Central memory CD8-positive, alpha-beta T cell (primary cell): ENCODE data around the gene ADARB2.

ENCODE experiments used
- ATAC-seq: fragments of 150-1000 bp; cut with Tn5 transposase; replicated peaks from 2 replicates; pipeline ENCODE4 v1.10.0; 2022; ENCODE audit warnings: mild to moderate bottlenecking, moderate FRiP score, moderate number of reproducible peaks; ENCODE audit not compliant: poor library complexity, severe bottlenecking; ENCODE audit errors: extremely low read depth
- DNase-seq, 2 donors: peaks; one replicate each; pipeline ENCODE4 v3.0.0; 2021; ENCODE audit warnings: low spot score in 2 of 2
- H3K27ac Mint-ChIP-seq: one replicate; pipeline ENCODE4 v1.8.0; 2022; ENCODE audit warnings: low read depth, mild to moderate bottlenecking, moderate library complexity, mixed read lengths
- H3K27me3 Mint-ChIP-seq: one replicate; pipeline ENCODE4 v1.8.0; 2022; ENCODE audit warnings: mixed read lengths
- H3K36me3 Mint-ChIP-seq: one replicate; pipeline ENCODE4 v1.8.0; 2022; ENCODE audit warnings: mild to moderate bottlenecking, moderate library complexity, mixed read lengths; ENCODE audit not compliant: insufficient read depth
- H3K4me1 Mint-ChIP-seq: one replicate; pipeline ENCODE4 v1.8.0; 2022; ENCODE audit warnings: mixed read lengths
- H3K4me3 Mint-ChIP-seq: one replicate; pipeline ENCODE4 v1.8.0; 2022; ENCODE audit warnings: mild to moderate bottlenecking, moderate library complexity, mixed read lengths
- H3K9me3 Mint-ChIP-seq: one replicate; pipeline ENCODE4 v1.8.0; 2022; ENCODE audit warnings: mixed read lengths

ADARB2 gene

DNA sequence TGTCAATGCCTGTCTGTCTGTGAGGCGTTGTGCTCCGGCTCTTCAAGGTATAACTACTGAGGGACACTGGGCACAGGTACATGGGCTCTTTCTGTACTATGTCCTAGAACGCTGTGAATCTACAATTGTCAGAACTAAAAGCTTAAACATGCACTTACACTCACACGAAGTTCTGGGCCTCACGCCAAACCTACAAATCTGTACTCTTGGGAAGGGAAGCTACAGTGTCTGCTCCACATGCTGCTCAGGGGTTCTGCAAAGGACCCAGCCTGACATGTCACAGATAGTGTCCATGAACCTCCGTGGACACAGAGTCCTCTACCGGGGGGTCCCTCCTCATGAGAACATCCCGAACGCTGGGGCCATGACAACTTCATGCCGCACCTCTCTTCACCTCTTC, 412.4 kb downstream of the ADARB2 start:
- Mint-ChIP-seq H3K4me3 (no peak overlapping the region), H3K9me3 (no peaks in the 10 kb centered on the region), H3K27me3 (peaks cover 53% of the 10 kb centered on the region), H3K27ac (no peak overlapping the region), H3K36me3 (no peaks in the 10 kb centered on the region), H3K4me1 (no peaks in the 10 kb centered on the region)
- no peak for DNase-seq
- ATAC-seq: no peak

GRCh38 chr10:1323951-1324350, 413.4 kb downstream of the ADARB2 start:
- Mint-ChIP-seq H3K4me1 (no peaks in the 10 kb centered on the region), H3K4me3 (no peak overlapping the region), H3K9me3 (no peaks in the 10 kb centered on the region), H3K36me3 (no peaks in the 10 kb centered on the region), H3K27me3 (peaks cover 56% of the 10 kb centered on the region), H3K27ac (no peak overlapping the region)
- no peak for DNase-seq
- no peak for ATAC-seq

GRCh38 chr10:1320739-1321320, 416.5 kb downstream of the ADARB2 start:
- Mint-ChIP-seq H3K36me3 (no peaks in the 10 kb centered on the region), H3K9me3 (no peaks in the 10 kb centered on the region), H3K27me3 (peaks cover 76% of the 10 kb centered on the region), H3K4me3 (no peak overlapping the region), H3K27ac (no peak overlapping the region), H3K4me1 (no peaks in the 10 kb centered on the region)
- no peak for DNase-seq
- no peak for ATAC-seq

- Mint-ChIP-seq H3K4me3 (no peak overlapping the region), H3K9me3 (no peaks in the 10 kb centered on the region), H3K27ac (no peak overlapping the region), H3K36me3 (no peaks in the 10 kb centered on the region), H3K27me3 (peaks cover 54% of the 10 kb centered on the region), H3K4me1 (no peaks in the 10 kb centered on the region)
- DNase-seq: no peak
- no peak for ATAC-seq
Measured at GRCh38 chr10:1316809-1317143, 420.5 kb downstream of the ADARB2 start.

DNA sequence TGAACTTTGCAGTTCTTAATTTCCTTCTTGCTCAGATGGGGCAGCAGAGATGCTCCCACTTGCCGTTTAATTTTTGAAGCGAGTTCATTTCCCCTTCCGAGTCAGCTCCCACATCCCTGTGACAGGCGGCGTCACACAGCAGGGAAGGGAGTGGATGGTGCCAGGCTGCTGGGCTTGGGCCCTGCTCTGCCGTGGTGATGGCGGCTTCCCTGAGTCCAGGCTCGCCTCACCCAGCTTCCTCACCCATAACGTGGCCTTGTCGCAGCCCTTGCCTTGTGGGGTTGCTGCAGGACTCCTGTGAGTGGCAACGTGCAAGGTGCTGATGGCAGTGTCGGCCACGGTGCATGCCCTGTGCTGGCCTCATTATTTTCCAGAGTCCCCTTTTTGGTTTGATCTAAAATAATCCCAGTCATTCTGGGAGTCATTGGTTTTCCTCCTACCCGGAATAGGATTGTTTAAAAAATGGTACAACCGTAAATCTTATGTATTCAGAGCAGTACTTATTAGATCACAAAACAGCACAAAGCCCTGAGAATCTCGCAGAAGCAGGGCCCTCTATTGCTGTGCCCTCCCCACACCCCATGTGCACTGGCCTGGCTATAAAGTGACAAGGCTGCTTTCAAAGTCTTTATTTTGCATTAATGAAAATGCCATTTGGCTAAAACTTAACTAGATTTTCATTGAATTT, 421.1 kb downstream of the ADARB2 start:
- Mint-ChIP-seq H3K27ac (no peak overlapping the region), H3K4me3 (no peak overlapping the region), H3K27me3 (peaks cover 49% of the 10 kb centered on the region), H3K4me1 (no peaks in the 10 kb centered on the region), H3K9me3 (no peaks in the 10 kb centered on the region), H3K36me3 (no peaks in the 10 kb centered on the region)
- no peak for ATAC-seq
- no peak for DNase-seq

DNA sequence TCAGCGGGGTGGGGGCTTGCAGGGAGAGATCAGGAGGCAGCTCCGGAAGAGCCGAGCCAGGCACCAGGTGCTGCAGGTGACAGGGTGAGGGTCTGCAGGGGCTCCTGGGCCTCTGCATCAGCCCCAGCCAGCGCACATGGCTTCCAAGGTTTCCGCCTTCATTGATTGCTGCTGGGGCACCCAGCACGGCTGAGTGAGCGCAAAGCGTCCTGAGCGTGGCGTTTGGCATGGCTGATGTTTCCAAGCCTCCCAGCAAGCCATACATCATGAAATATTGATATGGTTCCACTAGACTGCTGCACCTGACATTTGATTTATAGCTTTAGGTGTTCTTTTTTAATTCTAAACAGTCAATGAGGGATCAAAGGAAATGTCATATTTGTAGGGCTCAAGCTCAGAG, 422.1 kb downstream of the ADARB2 start:
- ATAC-seq: no peak

GRCh38 chr10:1311726-1312125, 425.6 kb downstream of the ADARB2 start:
- Mint-ChIP-seq H3K4me3 (no peak overlapping the region), H3K27ac (no peak overlapping the region), H3K36me3 (no peaks in the 10 kb centered on the region), H3K27me3 (peaks cover 17% of the 10 kb centered on the region), H3K9me3 (no peaks in the 10 kb centered on the region), H3K4me1 (no peaks in the 10 kb centered on the region)
- no peak for ATAC-seq
- DNase-seq: no peak

More for the DNA sequence above, 422.1 kb downstream of the ADARB2 start:
- H3K36me3 Mint-ChIP-seq: no peaks in the 10 kb centered on the region
- no peak for DNase-seq
- H3K27me3 Mint-ChIP-seq: peaks cover 38% of the 10 kb centered on the region
- H3K4me3 Mint-ChIP-seq: no peak overlapping the region
- no peaks in the 10 kb centered on the region for H3K9me3 Mint-ChIP-seq
- no peak overlapping the region for H3K27ac Mint-ChIP-seq
- no peaks in the 10 kb centered on the region for H3K4me1 Mint-ChIP-seq

- peaks cover 12% of the 10 kb centered on the region for H3K27me3 Mint-ChIP-seq
- H3K4me3 Mint-ChIP-seq: no peak overlapping the region
- no peaks in the 10 kb centered on the region for H3K9me3 Mint-ChIP-seq
- H3K36me3 Mint-ChIP-seq: no peaks in the 10 kb centered on the region
- ATAC-seq: no peak
- no peaks in the 10 kb centered on the region for H3K4me1 Mint-ChIP-seq
- no peak overlapping the region for H3K27ac Mint-ChIP-seq
- DNase-seq: no peak
Measured at GRCh38 chr10:1310271-1310789, 427.0 kb downstream of the ADARB2 start.

DNA sequence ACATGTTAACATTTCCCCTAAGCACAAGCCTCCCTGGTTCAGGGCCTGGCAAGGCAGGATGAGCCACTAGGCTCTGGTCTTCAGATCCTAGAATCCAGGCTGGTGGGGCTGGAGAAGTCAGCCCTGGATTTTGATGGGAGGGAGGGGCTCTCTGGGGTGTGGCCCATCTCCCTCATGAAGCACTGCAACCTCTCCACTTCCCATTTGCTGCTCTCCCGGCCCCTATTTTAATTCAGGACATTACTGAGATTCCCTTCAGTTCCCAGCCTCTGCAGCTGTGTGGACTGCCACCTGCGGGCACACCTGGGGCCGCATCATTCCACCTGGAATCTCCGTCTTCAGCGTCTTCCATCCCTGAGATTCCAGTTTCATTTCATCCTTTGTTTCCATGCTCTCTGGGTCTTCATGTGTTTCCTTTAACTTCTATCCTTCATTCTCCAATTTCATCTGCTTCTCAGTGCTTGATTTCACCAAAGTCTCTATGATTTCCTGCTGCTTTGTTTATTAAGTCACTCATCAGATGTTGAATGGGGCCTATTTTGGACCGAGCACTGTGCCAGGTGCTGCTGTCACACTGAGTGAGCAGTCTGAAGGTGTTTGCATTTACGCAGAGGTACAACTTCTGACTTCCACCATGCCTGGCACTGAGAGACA, 427.6 kb downstream of the ADARB2 start:
- DNase-seq (no peak), ATAC-seq (no peak)
- Mint-ChIP-seq H3K27me3 (peaks cover 11% of the 10 kb centered on the region), H3K36me3 (no peaks in the 10 kb centered on the region), H3K4me1 (no peaks in the 10 kb centered on the region), H3K27ac (no peak overlapping the region), H3K4me3 (no peak overlapping the region), H3K9me3 (no peaks in the 10 kb centered on the region)

DNA sequence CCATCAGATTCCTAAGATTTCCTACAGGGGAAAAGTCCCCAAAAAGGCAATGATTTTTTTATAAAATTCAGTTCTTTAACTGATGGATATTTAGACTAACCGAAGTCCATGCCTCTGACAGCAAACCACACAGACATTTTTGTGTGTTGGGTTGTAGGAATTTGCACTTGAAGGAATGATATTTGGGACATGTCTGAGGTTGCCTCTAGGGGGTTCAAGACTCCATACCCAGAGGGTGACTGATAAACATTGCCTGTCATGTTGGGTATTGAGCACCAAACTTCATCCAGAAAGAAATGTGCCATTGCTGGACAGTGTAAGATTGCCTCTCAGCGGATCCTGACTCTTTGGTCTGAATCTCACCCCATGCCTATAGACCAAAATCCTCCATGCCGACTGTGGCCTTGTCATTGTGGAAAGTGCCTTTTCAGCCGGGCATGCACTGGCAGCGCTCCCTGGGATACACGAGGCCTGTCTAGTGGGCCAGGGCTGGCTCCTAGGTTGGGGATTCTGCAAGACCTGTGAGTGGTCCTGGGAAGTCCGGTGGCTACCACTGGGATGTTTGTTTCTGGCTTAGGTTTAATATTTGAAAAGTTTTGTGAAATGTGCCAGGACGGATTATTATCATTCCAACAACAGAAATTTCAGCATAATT, 428.2 kb downstream of the ADARB2 start:
- DNase-seq: no peak
- Mint-ChIP-seq H3K4me1 (no peaks in the 10 kb centered on the region), H3K4me3 (no peak overlapping the region), H3K27ac (no peak overlapping the region), H3K9me3 (no peaks in the 10 kb centered on the region), H3K27me3 (peaks cover 4% of the 10 kb centered on the region), H3K36me3 (no peaks in the 10 kb centered on the region)
- ATAC-seq: no peak

DNA sequence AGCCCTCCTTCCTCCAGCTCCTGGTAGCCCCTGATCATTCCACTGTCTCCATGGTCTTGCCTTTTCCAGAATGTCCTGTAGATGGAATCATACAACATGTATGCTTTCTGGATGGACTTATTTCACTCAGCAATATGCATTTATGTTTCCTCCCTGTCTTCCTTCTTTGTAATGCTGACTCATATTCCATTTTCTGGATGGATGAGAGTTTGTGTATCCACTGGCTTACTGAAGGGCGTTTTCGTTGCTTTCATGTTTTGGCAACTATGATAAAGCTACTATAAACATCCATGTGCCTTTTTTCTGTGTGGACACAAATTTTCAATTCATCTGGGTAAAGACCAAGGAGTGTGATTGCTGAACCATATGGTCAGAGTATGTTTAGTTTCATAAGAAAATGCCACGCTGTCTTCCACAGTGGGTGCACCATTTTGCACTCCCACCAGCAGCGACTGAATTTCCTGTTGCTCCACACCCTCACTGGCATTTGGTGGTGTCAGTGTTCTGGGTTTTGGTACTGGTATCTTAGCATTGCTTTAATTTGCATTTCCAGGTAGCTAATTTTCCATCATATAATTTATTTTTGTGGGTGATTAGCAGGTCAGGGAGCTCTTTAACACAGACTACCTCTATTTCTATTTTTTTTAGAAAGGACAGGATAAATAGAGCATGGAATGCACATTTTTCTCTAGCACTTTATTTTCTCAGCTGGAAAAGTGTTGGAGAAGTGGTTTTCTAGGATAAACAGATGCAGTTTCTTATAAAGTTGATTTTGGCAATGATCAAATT, 429.0 kb downstream of the ADARB2 start:
- H3K27ac Mint-ChIP-seq: no peak overlapping the region
- no peak overlapping the region for H3K4me3 Mint-ChIP-seq

GRCh38 chr10:1301143-1301542, 436.2 kb downstream of the ADARB2 start:
- Mint-ChIP-seq H3K9me3 (no peaks in the 10 kb centered on the region), H3K36me3 (no peaks in the 10 kb centered on the region), H3K27ac (no peak overlapping the region), H3K4me3 (no peak overlapping the region), H3K27me3 (peaks cover 47% of the 10 kb centered on the region), H3K4me1 (no peaks in the 10 kb centered on the region)
- no peak for ATAC-seq
- DNase-seq: no peak

More for the DNA sequence above, 429.0 kb downstream of the ADARB2 start:
- H3K36me3 Mint-ChIP-seq: no peaks in the 10 kb centered on the region
- H3K4me1 Mint-ChIP-seq: no peaks in the 10 kb centered on the region
- no peaks in the 10 kb centered on the region for H3K9me3 Mint-ChIP-seq
- no peaks in the 10 kb centered on the region for H3K27me3 Mint-ChIP-seq
- DNase-seq (no peak), ATAC-seq (no peak)
